Mesenchymal stem cell (in vitro differentiated cells and primary cell): ENCODE measurements around the gene WEE1.

Experiments
- DNase-seq: peaks from one replicate; pipeline ENCODE4 v3.0.0-alpha.2; 2013
- H2AFZ ChIP-seq: one replicate; pipeline ENCODE4 v1.6.1; 2013; ENCODE audit warnings: low read depth, mild to moderate bottlenecking, control low read depth, inconsistent platforms, low read length, moderate library complexity
- H2AK5ac ChIP-seq: 2 replicates; pipeline ENCODE4 v1.6.1; 2013; ENCODE audit warnings: low read length, moderate library complexity, mild to moderate bottlenecking, inconsistent platforms; ENCODE audit not compliant: severe bottlenecking
- H2BK120ac ChIP-seq: one replicate; pipeline ENCODE4 v1.6.1; 2013; ENCODE audit warnings: low read depth, mild to moderate bottlenecking, inconsistent platforms, low read length, moderate library complexity
- H2BK12ac ChIP-seq, 2 experiments: one replicate each; pipeline ENCODE4 v1.6.1; 2013; ENCODE audit warnings: inconsistent platforms in 2 of 2, low read length in 2 of 2, mild to moderate bottlenecking in 2 of 2, moderate library complexity in 2 of 2, control low read depth in 1 of 2
- H2BK15ac ChIP-seq: one replicate; pipeline ENCODE4 v1.6.1; 2013; ENCODE audit warnings: mild to moderate bottlenecking, low read depth, inconsistent platforms; ENCODE audit not compliant: poor library complexity, severe bottlenecking
- H2BK5ac ChIP-seq: 2 replicates; pipeline ENCODE4 v1.6.1; 2013; ENCODE audit warnings: low read depth, mild to moderate bottlenecking, low read length, control low read depth, inconsistent platforms; ENCODE audit not compliant: poor library complexity, severe bottlenecking
- H3K14ac ChIP-seq, 2 experiments: one replicate each; pipeline ENCODE4 v1.6.1; 2013; ENCODE audit warnings: inconsistent platforms in 2 of 2, low read length in 2 of 2, control low read depth in 1 of 2, mild to moderate bottlenecking in 1 of 2, moderate library complexity in 1 of 2
- H3K18ac ChIP-seq, 2 experiments: one replicate each; pipeline ENCODE4 v1.6.1; 2013; ENCODE audit warnings: inconsistent platforms in 2 of 2, low read length in 2 of 2, control low read depth in 1 of 2, low read depth in 1 of 2, mild to moderate bottlenecking in 1 of 2
- H3K23ac ChIP-seq, 2 experiments: one replicate each; pipeline ENCODE4 v1.6.1; 2013; ENCODE audit warnings: inconsistent platforms in 2 of 2, low read length in 2 of 2, mild to moderate bottlenecking in 2 of 2, moderate library complexity in 2 of 2, control low read depth in 1 of 2
- H3K27ac ChIP-seq: 2 replicates; pipeline ENCODE4 v1.5.1; 2013; ENCODE audit warnings: mild to moderate bottlenecking, moderate library complexity, low read length, control low read depth, inconsistent platforms; ENCODE audit not compliant: poor library complexity, severe bottlenecking
- H3K27me3 ChIP-seq, 2 experiments: 2 replicates each; pipeline versions ENCODE4 v1.6.1 to v1.7.0; 2013; ENCODE audit warnings: low read length in 2 of 2, mild to moderate bottlenecking in 2 of 2, moderate library complexity in 2 of 2, control low read depth in 1 of 2, inconsistent platforms in 1 of 2; ENCODE audit not compliant: control insufficient read depth in 1 of 2, insufficient read depth in 1 of 2
- H3K36me3 ChIP-seq, 2 experiments: 2 replicates each; pipeline versions ENCODE4 v1.6.1 to v1.7.0; 2013; ENCODE audit warnings: low read length in 2 of 2, control low read depth in 1 of 2, inconsistent platforms in 1 of 2, low read depth in 1 of 2, mild to moderate bottlenecking in 1 of 2; ENCODE audit not compliant: insufficient read depth in 2 of 2, control insufficient read depth in 1 of 2
- H3K4ac ChIP-seq, 2 experiments: one replicate each; pipeline ENCODE4 v1.6.1; 2013; ENCODE audit warnings: inconsistent platforms in 2 of 2, low read length in 2 of 2, mild to moderate bottlenecking in 2 of 2, moderate library complexity in 2 of 2, control low read depth in 1 of 2, low read depth in 1 of 2
- H3K4me1 ChIP-seq: 2 replicates; pipeline ENCODE4 v1.6.1; 2013; ENCODE audit warnings: low read depth, low read length, control low read depth; ENCODE audit not compliant: control insufficient read depth, insufficient read depth
- H3K4me2 ChIP-seq: 2 replicates; pipeline ENCODE4 v1.6.1; 2013; ENCODE audit warnings: low read length, mild to moderate bottlenecking, inconsistent platforms; ENCODE audit not compliant: poor library complexity, severe bottlenecking
- H3K4me3 ChIP-seq, 2 experiments: 2 replicates each; pipeline versions ENCODE4 v1.5.1 to v1.7.0; 2013; ENCODE audit warnings: low read length in 2 of 2, mild to moderate bottlenecking in 2 of 2, control low read depth in 1 of 2, low read depth in 1 of 2; ENCODE audit not compliant: insufficient read depth in 1 of 2
- H3K79me1 ChIP-seq: replicated peaks from 2 replicates; pipeline ENCODE4 v1.6.1; 2013; ENCODE audit warnings: mild to moderate bottlenecking, control low read depth, low read length, inconsistent platforms; ENCODE audit not compliant: poor library complexity, severe bottlenecking
- H3K9ac ChIP-seq: 2 replicates; pipeline ENCODE4 v1.7.0; 2013; ENCODE audit warnings: mild to moderate bottlenecking, low read length, moderate library complexity
- H3K9me3 ChIP-seq: 2 replicates; pipeline ENCODE4 v1.7.0; 2013; ENCODE audit warnings: mild to moderate bottlenecking, low read length; ENCODE audit not compliant: control insufficient read depth
- H4K8ac ChIP-seq: one replicate; pipeline ENCODE4 v1.6.1; 2013; ENCODE audit warnings: inconsistent platforms, mild to moderate bottlenecking, low read length, moderate library complexity
- H4K91ac ChIP-seq: one replicate; pipeline ENCODE4 v1.6.1; 2013; ENCODE audit warnings: mild to moderate bottlenecking, low read length, inconsistent platforms
- WGBS: methylation state at CpG from one replicate; pipeline ENCODE4 v1.1.7; 2013; ENCODE audit warnings: mixed read lengths; 5-methylcytosine and 5-hydroxymethylcytosine counted together

WEE1 gene

GRCh38 chr11:9570313-9571025 lies 3.0 kb upstream of the WEE1 start:
- H3K27me3 ChIP-seq, result no peaks in the 10 kb centered on the region
- H2BK15ac ChIP-seq, result no peak overlapping the region

DNA sequence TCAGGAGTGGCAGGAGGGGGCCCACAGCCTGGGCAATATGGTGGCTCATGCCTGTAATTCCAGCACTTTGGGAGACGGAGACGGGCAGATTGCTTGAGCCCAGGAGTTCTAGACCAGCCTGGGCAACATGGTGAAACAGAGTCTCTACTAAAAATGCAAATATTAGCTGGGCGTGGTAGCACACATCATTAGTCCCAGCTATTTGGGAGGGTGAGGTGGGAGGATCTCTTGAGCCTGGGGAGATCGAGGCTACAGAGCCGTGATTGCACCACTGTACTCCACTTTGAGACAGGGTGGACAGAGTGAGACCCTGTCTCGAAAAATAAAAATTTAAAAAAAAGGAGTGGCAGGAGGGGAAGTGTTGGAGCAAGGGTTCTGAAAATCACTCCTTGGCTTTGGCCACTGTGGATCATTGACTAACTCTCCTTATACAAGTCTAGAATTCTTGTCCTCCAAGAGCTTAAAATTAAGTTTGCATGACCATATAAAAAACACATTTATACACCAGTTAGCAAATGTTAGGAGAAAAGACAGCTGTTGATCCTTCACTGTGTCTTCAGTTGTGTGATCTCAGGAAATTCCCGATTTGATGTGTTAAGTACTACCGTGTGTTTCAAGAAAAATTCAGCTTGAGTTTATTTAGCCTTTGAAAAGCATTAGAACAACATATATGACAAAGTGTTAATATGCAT lies 2.3 kb upstream of the WEE1 start:
- Histone ChIP-seq H2BK120ac (no peak overlapping the region), H3K27me3 (no peaks in the 10 kb centered on the region), H3K36me3 (no peaks in the 10 kb centered on the region), H2AFZ (no peak overlapping the region), H3K9ac (no peak overlapping the region), H3K4me3 (no peak overlapping the region), H3K79me1 (peaks cover 4% of the 10 kb centered on the region), H2BK5ac (no peak overlapping the region), H3K4ac (no peak overlapping the region), H3K18ac (no peak overlapping the region), H3K23ac (no peak overlapping the region), H2BK12ac (peak overlapping the region in 1 of 2 experiments; percentile 0), H3K9me3 (no peaks in the 10 kb centered on the region), H3K4me2 (no peak overlapping the region), H2AK5ac (no peak overlapping the region), H2BK15ac (no peak overlapping the region), H3K14ac (no peak overlapping the region), H3K4me1 (peaks cover 14% of the 10 kb centered on the region), H4K8ac (no peak overlapping the region), H3K27ac (no peak overlapping the region), H4K91ac (no peak overlapping the region)
- 92% methylated on average over 7 of the region's 8 CpGs for WGBS
- peak; percentile 46 for DNase-seq

More at GRCh38 chr11:9570313-9571025, 3.0 kb upstream of the WEE1 start:
- Histone ChIP-seq H3K36me3 (no peaks in the 10 kb centered on the region), H3K9me3 (no peaks in the 10 kb centered on the region), H2BK12ac (peak overlapping the region; percentile 37 to 76), H4K91ac (no peak overlapping the region), H3K4me3 (no peak overlapping the region), H2BK5ac (no peak overlapping the region), H3K18ac (no peak overlapping the region), H3K4ac (peak overlapping the region in 1 of 2 experiments; percentile 26), H3K14ac (no peak overlapping the region), H4K8ac (no peak overlapping the region), H2BK120ac (no peak overlapping the region), H3K9ac (no peak overlapping the region), H2AFZ (no peak overlapping the region), H2AK5ac (peak overlapping the region; percentile 40), H3K4me2 (no peak overlapping the region), H3K27ac (no peak overlapping the region), H3K23ac (no peak overlapping the region), H3K4me1 (peaks cover 14% of the 10 kb centered on the region), H3K79me1 (peaks cover 4% of the 10 kb centered on the region)
- DNase-seq, result no peak
- over 99% methylated on average over 8 of the region's 9 CpGs for WGBS

DNA sequence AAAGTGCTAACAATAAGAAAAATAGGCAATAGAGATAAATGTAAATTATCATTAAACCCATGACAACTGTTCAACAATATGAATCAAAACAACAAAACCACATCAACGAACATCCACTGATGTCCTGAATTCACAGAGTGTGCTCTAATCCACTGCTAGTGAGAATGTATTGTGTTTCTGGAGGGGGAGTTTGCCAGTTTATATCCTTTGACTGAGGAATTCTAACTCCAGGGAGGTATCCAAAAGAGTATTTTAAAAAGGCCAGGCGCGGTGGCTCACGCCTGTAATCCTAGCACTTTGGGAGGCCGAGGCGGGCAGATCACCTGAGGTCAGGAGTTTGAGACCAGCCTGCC lies 1.7 kb upstream of the WEE1 start:
- Histone ChIP-seq H2BK120ac (no peak overlapping the region), H3K23ac (no peak overlapping the region), H4K91ac (no peak overlapping the region), H2BK12ac (peak overlapping the region in 1 of 2 experiments; percentile 33), H3K27me3 (no peaks in the 10 kb centered on the region), H3K4me1 (peaks cover 14% of the 10 kb centered on the region), H3K9ac (no peak overlapping the region), H3K36me3 (no peaks in the 10 kb centered on the region), H3K4ac (peak overlapping the region in 1 of 2 experiments; percentile 49), H2BK5ac (no peak overlapping the region), H3K79me1 (peaks cover 4% of the 10 kb centered on the region), H3K18ac (no peak overlapping the region), H3K9me3 (no peaks in the 10 kb centered on the region), H4K8ac (no peak overlapping the region), H3K14ac (no peak overlapping the region), H3K4me3 (no peak overlapping the region), H2BK15ac (peak overlapping the region; percentile 44), H2AK5ac (no peak overlapping the region), H3K4me2 (peak overlapping the region; percentile 49), H3K27ac (peak overlapping the region; percentile 98), H2AFZ (no peak overlapping the region)
- 95% methylated on average over 5 of the region's 6 CpGs for WGBS
- DNase-seq, result no peak
